Ascending aorta (tissue), 2 donors: ENCODE data around the gene RNF222. TPM values are rescaled to one million over a fixed set of nuclear protein-coding genes. Genes with fewer than 3 reads are reported as not detected.

Experiments
- DNase-seq, 2 donors: peaks; one replicate each; pipeline ENCODE4 v3.0.0-alpha.2; 2019; ENCODE audit warnings: low spot score in 2 of 2
- H3K27ac ChIP-seq, 2 donors: fragments of 200-600 bp; sonication (generic); one replicate each; pipeline ENCODE4 v1.5.1; 2016 to 2017; ENCODE audit warnings: mild to moderate bottlenecking in 1 of 2
- H3K27me3 ChIP-seq: fragments of 200-600 bp; sonication (generic); one replicate; pipeline ENCODE4 v1.5.1; 2017
- H3K36me3 ChIP-seq, 2 donors: fragments of 200-600 bp; sonication (generic); one replicate each; pipeline ENCODE4 v1.5.1; 2016
- H3K4me1 ChIP-seq, 2 donors: fragments of 200-600 bp; sonication (generic); one replicate each; pipeline ENCODE4 v1.5.1; 2016 to 2017; ENCODE audit warnings: mild to moderate bottlenecking in 1 of 2
- H3K4me3 ChIP-seq, 2 donors: fragments of 200-600 bp; sonication (generic); one replicate each; pipeline ENCODE4 v1.5.1; 2016 to 2017; ENCODE audit warnings: mild to moderate bottlenecking in 1 of 2
- H3K9me3 ChIP-seq, 2 donors: fragments of 200-600 bp; sonication (generic); one replicate each; pipeline ENCODE4 v1.5.1; 2016
- intact Hi-C: fragments of 100-400 bp; cut with DNase I; formaldehyde crosslinking; loops from one replicate; pipeline ENCODE4 v1.15.1; 2023
- total RNA-seq: library from RNA; depleted of rRNA; stranded (reverse); fragments of >200 nt; gene quantifications from one replicate; pipeline ENCODE4 v1.1.0, GENCODE V29; 2016
- TF ChIP-seq, protein P1 (sequence below), 3 experiments: fragments of 200-600 bp in 2 of 3; fragments of 450-650 bp in 1 of 3; sonication (generic) in 2 of 3; IDR thresholded peaks; one replicate each; pipeline ENCODE4 v1.5.1; 2016 to 2019; ENCODE audit warnings: antibody characterized with exemption in 3 of 3, mild to moderate bottlenecking in 1 of 3, moderate library complexity in 1 of 3

Gene RNF222
- total RNA-seq, 1 donor from 2014 or later, result not detected

DNA sequence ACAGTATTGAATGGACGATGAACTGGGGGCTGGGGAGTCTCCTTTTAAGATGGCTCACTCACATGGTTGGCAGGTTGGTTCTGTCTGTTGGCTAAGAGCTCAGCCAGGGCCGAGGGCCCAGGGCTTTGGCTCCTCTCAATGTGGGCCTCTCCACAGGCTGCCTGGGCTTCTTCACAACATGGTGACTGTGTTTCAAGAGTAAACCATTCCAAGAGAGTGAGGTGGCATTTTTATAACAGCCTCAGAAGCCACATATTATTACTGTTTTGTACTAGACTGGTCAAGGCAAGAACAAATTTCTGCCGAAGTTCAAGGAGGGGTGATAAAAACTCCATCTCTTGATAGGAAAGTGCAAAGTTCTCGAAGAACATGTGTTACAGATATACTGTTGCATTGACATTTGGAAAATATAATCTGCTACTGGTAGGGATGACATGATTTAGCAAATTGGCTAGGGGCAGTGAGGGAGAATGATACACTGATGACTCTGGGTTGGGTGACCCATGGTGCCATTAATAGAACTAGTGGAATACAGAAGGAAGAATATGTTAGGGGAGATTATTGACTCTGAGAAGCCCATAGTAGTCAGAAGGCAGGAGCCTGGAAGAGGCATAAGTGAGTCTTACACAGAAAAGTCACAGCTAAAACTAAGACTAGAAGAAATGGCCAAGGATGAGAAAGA, 34.8 kb downstream of the RNF222 start:
- no peak overlapping the region for H3K27ac ChIP-seq
- no peak for DNase-seq
- peaks cover 0 to 6% of the 10 kb centered on the region in 2 donors for H3K36me3 ChIP-seq
- no peaks in the 10 kb centered on the region for H3K4me1 ChIP-seq
- intact Hi-C loops, result no loop called here
- H3K27me3 ChIP-seq, result no peaks in the 10 kb centered on the region
- TF ChIP-seq, protein P1, sequence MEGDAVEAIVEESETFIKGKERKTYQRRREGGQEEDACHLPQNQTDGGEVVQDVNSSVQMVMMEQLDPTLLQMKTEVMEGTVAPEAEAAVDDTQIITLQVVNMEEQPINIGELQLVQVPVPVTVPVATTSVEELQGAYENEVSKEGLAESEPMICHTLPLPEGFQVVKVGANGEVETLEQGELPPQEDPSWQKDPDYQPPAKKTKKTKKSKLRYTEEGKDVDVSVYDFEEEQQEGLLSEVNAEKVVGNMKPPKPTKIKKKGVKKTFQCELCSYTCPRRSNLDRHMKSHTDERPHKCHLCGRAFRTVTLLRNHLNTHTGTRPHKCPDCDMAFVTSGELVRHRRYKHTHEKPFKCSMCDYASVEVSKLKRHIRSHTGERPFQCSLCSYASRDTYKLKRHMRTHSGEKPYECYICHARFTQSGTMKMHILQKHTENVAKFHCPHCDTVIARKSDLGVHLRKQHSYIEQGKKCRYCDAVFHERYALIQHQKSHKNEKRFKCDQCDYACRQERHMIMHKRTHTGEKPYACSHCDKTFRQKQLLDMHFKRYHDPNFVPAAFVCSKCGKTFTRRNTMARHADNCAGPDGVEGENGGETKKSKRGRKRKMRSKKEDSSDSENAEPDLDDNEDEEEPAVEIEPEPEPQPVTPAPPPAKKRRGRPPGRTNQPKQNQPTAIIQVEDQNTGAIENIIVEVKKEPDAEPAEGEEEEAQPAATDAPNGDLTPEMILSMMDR (IDR thresholded peaks at IDR 0.05), result no peak
- no peaks in the 10 kb centered on the region for H3K9me3 ChIP-seq
- H3K4me3 ChIP-seq, result no peak overlapping the region

DNA sequence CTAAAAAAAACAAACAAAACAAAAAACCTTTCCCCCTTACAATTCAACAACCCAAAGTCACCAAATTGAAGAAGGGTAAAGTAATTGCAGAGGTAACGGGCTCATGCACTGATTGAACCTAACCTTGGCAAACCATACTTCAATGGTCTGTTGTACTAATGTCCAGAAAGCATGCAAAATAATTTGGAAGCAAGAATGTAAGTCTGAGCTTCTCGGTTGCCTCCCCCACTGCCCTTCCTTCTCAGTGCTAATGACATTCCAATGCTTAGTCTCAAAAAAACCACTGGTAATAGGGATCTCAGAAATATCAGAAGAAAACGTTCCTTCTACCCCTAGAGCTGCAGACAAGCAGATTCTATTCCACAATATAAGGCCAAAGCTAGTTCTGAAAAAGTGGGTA, 36.9 kb downstream of the RNF222 start:
- Histone ChIP-seq H3K36me3 (peaks cover 0 to 6% of the 10 kb centered on the region in 2 donors), H3K27me3 (no peaks in the 10 kb centered on the region), H3K4me1 (no peaks in the 10 kb centered on the region), H3K9me3 (no peaks in the 10 kb centered on the region), H3K4me3 (no peak overlapping the region), H3K27ac (no peak overlapping the region)
- TF ChIP-seq, protein P1 (IDR thresholded peaks at IDR 0.05), result no peak
- no peak for DNase-seq
- intact Hi-C loops, result no loop called here

DNA sequence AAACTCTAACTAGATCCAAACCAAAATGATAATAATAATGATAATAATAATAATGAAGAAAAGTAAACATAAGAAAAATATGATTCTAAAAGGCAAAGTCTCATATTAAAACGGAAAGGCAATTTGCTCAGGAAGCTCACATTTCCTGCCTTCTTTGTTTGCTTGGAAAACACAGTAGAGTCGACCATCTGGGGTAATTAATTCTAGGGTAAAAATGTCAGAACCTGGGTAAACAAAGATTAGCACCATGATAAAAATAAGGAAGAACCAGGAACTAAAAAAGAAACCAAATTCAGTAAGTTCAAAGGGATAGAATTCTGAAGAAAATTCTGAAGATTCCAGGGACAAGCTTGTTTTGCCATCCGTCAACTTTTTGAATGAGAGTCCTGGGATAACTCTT, 37.4 kb downstream of the RNF222 start:
- no peak for DNase-seq
- TF ChIP-seq, protein P1 (IDR thresholded peaks at IDR 0.05), result no peak
- H3K27ac ChIP-seq, result no peak overlapping the region

DNA sequence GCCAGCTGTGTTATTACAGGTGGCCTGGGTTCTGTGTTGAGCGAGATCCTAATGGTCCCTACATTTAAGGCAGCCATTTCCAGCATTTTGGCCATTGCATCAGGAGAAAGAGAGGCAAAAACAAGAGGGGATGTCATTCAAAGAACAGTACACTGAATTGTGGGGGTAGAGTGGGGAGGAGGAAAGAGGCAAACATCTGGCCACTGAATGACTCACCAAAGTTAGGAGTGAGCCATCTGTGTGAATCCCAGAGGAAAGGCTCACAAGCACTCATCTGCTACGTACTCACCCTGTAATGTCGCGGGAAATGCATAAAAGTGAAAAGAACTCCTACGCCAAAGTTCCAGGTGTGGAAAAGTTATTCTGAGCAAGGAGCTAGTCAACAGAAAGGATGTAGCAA, 37.9 kb downstream of the RNF222 start:
- Histone ChIP-seq H3K9me3 (no peaks in the 10 kb centered on the region), H3K36me3 (peaks cover 0 to 6% of the 10 kb centered on the region in 2 donors), H3K4me3 (no peak overlapping the region), H3K27me3 (no peaks in the 10 kb centered on the region), H3K27ac (no peak overlapping the region), H3K4me1 (no peaks in the 10 kb centered on the region)
- TF ChIP-seq, protein P1 (IDR thresholded peaks at IDR 0.05), result no peak
- DNase-seq, result no peak
- intact Hi-C loops, result no loop called here

More for the DNA sequence above, 37.4 kb downstream of the RNF222 start:
- Histone ChIP-seq H3K4me1 (no peaks in the 10 kb centered on the region), H3K27me3 (no peaks in the 10 kb centered on the region), H3K4me3 (no peak overlapping the region), H3K9me3 (no peaks in the 10 kb centered on the region), H3K36me3 (peaks cover 0 to 6% of the 10 kb centered on the region in 2 donors)
- intact Hi-C loops, result no loop called here

DNA sequence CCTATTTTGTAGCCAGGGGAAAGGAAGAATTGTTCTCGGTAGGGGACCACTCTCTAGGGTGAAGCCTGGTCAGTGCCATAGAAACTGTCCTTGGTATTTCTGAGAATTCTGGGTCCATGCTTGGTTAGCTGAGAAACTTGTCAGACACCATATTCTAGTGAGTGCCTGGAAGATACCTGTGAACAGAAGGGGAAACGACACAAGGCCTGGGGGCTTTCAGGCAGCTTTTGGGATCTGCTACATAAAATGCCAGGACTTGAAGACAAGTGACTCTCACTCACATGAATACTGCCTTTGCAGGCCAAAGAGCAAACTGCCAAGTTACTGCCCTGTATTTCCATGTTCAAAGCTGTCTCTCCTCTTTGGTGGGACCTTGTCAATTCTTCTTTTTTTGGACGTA, 39.7 kb downstream of the RNF222 start:
- Histone ChIP-seq H3K27me3 (no peaks in the 10 kb centered on the region), H3K4me1 (no peaks in the 10 kb centered on the region), H3K4me3 (no peak overlapping the region), H3K9me3 (no peaks in the 10 kb centered on the region), H3K36me3 (no peaks in the 10 kb centered on the region), H3K27ac (no peak overlapping the region)
- intact Hi-C loops, result no loop called here
- DNase-seq, result no peak
- TF ChIP-seq, protein P1 (IDR thresholded peaks at IDR 0.05), result no peak
